NT2/D1 (cell line): ENCODE data around the gene TPGS1.

ENCODE experiments used
- DNase-seq: peaks from one replicate; pipeline ENCODE4 v3.0.0-alpha.2; 2011; ENCODE audit warnings: low read depth, low spot score
- H3K27me3 ChIP-seq: 2 replicates; pipeline ENCODE4 v1.6.0; 2011; ENCODE audit warnings: mild to moderate bottlenecking; ENCODE audit not compliant: insufficient read length, insufficient read depth
- H3K36me3 ChIP-seq: 2 replicates; pipeline ENCODE4 v1.6.1; 2011; ENCODE audit warnings: mild to moderate bottlenecking, low read length, mixed read lengths; ENCODE audit not compliant: insufficient read depth, insufficient read length
- H3K4me1 ChIP-seq: 2 replicates; pipeline ENCODE4 v1.5.1; 2011; ENCODE audit not compliant: insufficient read depth, insufficient read length
- H3K4me3 ChIP-seq: 2 replicates; pipeline ENCODE4 v1.5.1; 2011; ENCODE audit warnings: low read depth; ENCODE audit not compliant: insufficient read length
- H3K9ac ChIP-seq: 2 replicates; pipeline ENCODE4 v1.6.0; 2011; ENCODE audit warnings: low read depth; ENCODE audit not compliant: insufficient read length
- H3K9me3 ChIP-seq: 2 replicates; pipeline ENCODE4 v1.5.1; 2011; ENCODE audit warnings: mild to moderate bottlenecking, low read length; ENCODE audit not compliant: insufficient read depth
- SUZ12 ChIP-seq: IDR thresholded peaks from 2 replicates; pipeline ENCODE4 v1.6.1; 2011; ENCODE audit not compliant: insufficient read length, insufficient read depth; ENCODE audit errors: extremely low read depth
- YY1 ChIP-seq: IDR thresholded peaks from 2 replicates; pipeline ENCODE4 v1.6.1; 2011; ENCODE audit not compliant: insufficient read length, insufficient read depth
- ZNF274 ChIP-seq: IDR thresholded peaks from 2 replicates; pipeline ENCODE4 v1.6.1; 2011; ENCODE audit warnings: mild to moderate bottlenecking, low read depth, low read length

TPGS1 gene

DNA sequence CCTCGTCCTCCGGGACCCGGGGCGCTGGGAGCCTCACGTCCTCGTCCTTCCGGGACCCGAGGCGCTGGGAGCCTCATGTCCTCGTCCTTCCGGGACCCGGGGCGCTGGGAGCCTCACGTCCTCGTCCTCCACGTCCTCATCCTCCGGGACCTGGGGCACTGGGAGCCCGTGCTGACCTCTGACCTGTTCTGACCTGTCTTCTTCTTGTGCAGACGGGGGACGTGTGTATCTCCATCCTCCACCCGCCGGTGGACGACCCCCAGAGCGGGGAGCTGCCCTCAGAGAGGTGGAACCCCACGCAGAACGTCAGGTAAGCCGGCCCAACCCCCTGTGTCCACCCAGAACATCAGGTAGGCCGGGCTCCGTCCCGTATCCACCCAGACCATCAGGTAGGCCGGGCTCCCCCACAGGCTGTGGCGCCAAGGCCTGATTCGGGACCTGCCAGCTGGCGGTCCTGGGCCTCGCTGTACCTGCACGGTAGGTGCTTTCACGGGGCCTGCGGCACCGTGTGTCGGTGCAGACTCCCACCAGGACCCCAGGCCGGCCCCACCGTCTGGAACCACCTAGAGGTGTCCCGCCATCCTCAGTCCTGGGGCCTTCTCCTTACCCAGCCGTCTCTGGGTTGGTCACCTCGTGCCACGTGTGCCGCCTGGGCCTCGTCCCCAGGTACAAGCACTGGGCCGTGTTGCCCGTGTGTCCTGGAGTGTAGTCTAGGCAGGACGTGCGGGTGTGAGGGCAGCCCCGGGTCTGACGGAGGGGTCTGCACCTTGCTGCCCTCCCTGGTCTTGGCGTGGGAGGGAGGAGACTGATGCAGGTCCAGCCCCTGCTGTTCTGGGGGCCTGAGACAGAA, 29.0 kb downstream of the TPGS1 start:
- Histone ChIP-seq H3K27me3 (no peaks in the 10 kb centered on the region), H3K9me3 (no peaks in the 10 kb centered on the region), H3K9ac (no peak overlapping the region), H3K4me1 (peaks cover 19% of the 10 kb centered on the region), H3K36me3 (peaks cover 67% of the 10 kb centered on the region), H3K4me3 (no peak overlapping the region)
- no peak for TF ChIP-seq SUZ12
- TF ChIP-seq ZNF274, result no peak
- no peak for TF ChIP-seq YY1
- no peak for DNase-seq

DNA sequence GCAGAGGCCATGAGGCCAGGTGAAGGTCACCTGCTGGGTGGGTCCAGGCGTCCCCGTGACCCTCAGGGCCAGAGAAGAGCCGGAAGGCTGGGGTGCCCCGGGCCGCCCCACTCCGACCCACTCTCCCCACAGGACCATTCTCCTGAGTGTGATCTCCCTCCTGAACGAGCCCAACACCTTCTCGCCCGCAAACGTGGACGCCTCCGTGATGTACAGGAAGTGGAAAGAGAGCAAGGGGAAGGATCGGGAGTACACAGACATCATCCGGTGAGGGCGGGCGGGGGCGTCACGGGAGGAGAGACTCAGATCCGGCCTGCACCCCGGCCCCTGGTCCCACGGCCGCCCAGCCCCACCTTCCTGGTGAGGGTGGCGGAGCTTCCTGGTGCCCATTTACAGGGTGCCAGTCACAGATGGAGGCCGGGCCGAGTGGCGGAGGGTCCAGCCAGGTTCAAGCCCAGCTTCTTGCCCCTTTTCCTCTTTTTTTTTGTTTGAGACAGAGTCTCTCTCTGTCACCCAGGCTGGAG, 29.6 kb downstream of the TPGS1 start:
- H3K4me1 ChIP-seq, result peaks cover 19% of the 10 kb centered on the region
- peaks cover 74% of the 10 kb centered on the region for H3K36me3 ChIP-seq
- no peak for DNase-seq
- TF ChIP-seq SUZ12 (no peak), YY1 (no peak), ZNF274 (no peak)
- no peaks in the 10 kb centered on the region for H3K27me3 ChIP-seq
- no peak overlapping the region for H3K9ac ChIP-seq
- no peaks in the 10 kb centered on the region for H3K9me3 ChIP-seq
- no peak overlapping the region for H3K4me3 ChIP-seq

DNA sequence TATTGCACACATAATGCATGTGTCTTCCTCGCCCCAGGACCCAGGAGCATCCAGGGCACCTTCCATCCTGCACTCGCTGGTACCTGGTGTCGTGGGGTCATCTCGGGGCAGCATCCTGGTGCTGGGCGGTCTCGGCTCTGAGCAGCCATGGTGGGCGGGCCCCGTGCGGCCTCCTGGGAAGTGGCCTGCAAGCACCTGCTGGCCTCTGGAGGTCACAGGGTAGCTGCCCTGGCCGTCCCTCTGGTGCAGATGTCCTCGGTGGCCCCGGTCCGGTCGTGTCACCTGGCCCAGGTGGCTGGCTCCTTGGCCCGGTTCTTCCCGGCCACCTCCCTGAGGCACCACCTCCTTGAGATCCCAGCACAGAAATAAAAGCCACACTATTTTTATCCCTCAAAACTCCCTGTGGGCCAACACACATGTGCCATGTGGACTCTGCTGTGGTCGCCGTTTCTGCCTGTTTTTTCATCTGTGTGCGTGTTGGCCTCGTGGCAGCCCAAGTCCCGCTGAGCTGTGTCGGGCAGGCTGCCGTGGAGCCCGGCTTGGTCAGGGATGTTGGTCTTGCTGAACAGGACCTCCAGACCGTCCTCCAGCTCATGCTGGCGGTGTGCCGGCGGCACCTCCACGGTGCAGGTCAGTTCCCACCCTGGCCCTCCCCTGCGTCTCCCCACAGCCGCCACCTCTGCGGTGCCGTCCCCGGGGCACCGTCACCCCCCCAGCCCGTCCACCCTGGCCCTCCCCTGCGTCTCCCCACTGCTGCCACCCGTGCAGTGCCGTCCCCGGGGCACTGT, 31.5 kb downstream of the TPGS1 start:
- Histone ChIP-seq H3K27me3 (no peaks in the 10 kb centered on the region), H3K9me3 (no peaks in the 10 kb centered on the region), H3K4me3 (no peak overlapping the region), H3K4me1 (peaks cover 11% of the 10 kb centered on the region), H3K9ac (no peak overlapping the region), H3K36me3 (peaks cover 78% of the 10 kb centered on the region)
- DNase-seq, result no peak
- no peak for TF ChIP-seq YY1
- no peak for TF ChIP-seq ZNF274
- no peak for TF ChIP-seq SUZ12

DNA sequence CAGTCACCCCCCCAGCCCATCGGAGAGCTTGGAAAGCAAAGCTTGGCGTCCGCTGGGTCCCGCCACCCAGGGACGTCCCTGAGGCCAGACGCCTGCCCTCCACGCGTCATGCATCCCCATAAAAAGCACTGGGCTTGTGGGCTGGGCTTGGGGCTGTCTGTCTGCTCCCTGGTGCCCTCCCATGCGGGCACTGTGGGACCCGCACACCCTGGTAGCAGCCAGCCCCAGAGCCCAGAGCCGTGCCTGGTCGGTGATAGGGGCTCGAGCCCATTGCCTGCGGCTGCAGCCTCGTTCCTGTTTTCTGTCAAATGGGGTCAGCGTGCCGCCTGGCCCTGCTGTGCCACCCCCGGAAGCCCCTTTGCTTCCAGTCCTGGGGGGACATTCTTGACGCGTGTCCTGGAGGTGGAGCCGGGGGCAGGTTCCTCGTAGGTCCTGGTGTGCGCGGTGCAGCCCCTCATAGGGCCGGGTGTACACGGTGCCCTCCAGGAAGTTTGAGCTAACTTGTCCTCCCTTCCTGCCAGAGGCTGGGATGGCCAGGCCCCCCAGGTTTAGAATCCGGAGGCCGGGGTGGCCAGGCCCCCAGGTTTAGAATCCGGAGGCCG, 32.2 kb downstream of the TPGS1 start:
- Histone ChIP-seq H3K9ac (no peak overlapping the region), H3K27me3 (no peaks in the 10 kb centered on the region), H3K9me3 (no peaks in the 10 kb centered on the region), H3K4me1 (peaks cover 7% of the 10 kb centered on the region), H3K4me3 (no peak overlapping the region), H3K36me3 (peaks cover 73% of the 10 kb centered on the region)
- DNase-seq, result no peak
- TF ChIP-seq YY1, result no peak
- no peak for TF ChIP-seq SUZ12
- no peak for TF ChIP-seq ZNF274

DNA sequence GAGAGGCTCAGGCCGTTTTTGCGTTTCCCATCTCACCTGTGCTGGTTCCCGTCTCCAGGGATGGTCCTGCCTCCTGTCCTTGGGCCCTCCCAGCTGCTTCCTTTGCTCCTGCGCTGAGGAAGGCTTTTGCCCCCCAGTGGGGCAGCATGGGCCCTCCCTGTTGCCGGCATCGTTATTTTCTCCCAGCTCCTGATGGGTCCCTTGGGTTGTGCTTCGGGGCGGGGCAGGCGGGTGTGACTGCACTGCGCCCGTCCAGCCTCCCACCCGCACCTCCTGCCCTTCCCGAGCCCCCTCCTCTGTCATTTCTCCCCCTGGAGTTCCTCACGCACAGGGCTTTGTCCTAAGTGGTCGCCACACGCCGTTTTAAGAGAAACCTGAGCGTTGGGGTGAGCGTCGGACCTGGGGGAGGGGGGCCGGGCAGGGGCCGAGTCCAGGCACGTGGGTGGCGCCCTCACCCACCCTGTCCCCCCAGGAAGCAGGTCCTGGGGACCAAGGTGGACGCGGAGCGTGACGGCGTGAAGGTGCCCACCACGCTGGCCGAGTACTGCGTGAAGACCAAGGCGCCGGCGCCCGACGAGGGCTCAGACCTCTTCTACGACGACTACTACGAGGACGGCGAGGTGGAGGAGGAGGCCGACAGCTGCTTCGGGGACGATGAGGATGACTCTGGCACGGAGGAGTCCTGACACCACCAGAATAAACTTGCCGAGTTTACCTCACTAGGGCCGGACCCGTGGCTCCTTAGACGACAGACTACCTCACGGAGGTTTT, 33.8 kb downstream of the TPGS1 start:
- Histone ChIP-seq H3K4me3 (no peak overlapping the region), H3K9me3 (no peaks in the 10 kb centered on the region), H3K36me3 (peaks cover 59% of the 10 kb centered on the region), H3K4me1 (no peaks in the 10 kb centered on the region), H3K9ac (no peak overlapping the region), H3K27me3 (no peaks in the 10 kb centered on the region)
- no peak for DNase-seq
- TF ChIP-seq ZNF274, result no peak
- TF ChIP-seq YY1, result no peak
- no peak for TF ChIP-seq SUZ12

DNA sequence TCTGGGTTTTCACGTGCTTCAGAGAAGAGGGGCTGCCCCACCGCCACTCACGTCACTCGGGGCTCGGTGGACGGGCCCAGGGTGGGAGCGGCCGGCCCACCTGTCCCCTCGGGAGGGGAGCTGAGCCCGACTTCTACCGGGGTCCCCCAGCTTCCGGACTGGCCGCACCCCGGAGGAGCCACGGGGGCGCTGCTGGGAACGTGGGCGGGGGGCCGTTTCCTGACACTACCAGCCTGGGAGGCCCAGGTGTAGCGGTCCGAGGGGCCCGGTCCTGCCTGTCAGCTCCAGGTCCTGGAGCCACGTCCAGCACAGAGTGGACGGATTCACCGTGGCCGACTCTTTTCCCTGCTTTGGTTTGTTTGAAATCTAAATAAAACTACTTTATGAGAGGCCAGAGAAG, 34.4 kb downstream of the TPGS1 start:
- no peaks in the 10 kb centered on the region for H3K4me1 ChIP-seq
- no peak overlapping the region for H3K4me3 ChIP-seq
- no peak for DNase-seq
- H3K27me3 ChIP-seq, result no peaks in the 10 kb centered on the region
- no peak overlapping the region for H3K9ac ChIP-seq
- peaks cover 52% of the 10 kb centered on the region for H3K36me3 ChIP-seq
- no peaks in the 10 kb centered on the region for H3K9me3 ChIP-seq
- TF ChIP-seq ZNF274 (no peak), SUZ12 (no peak), YY1 (no peak)
